Measurements from ENCODE around the gene SH3RF3. TPM values are rescaled to one million over a fixed set of nuclear protein-coding genes. Genes with fewer than 3 reads are reported as not detected.

Gene SH3RF3
- total RNA-seq, 1 experiment from 2014 or later, result 4.9 TPM

DNA sequence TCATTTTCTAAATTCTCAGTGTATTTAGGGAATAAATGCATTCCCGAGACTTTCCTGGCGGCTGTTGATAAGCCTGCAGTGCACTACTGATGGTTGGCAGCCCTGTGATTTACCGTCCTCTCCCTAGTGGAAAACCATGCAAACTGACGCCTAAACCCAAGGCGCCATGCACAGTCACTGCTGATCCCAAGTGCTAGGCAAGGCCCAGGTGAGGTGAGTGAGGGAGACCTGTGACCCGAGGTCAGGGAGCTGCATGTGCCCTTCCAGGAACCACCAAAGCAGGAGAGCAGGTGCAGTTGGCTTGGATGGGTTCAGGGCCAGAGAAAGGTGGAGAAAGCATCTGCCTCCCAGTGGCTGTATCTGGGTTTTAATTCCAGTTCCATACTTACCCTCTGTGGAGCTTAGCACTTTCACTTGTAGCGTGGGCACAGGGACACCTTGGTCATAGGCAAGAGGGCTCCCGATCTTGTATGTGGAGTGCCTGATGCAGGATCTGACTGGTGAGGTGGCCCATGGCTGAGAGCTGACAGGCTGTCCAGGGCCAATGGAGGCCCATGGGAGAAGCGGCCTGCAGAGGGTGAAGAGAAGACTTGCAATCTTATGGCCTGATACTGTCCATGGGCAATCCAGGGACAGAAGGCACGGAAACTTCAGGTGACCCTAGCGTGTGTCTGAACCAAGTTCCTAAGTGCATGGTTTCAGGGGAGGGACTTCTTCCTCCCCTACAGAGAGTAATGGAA is 131.3 kb downstream of the SH3RF3 start:
- intact Hi-C loops (cut with micrococcal nuclease; ENCODE audit: unreplicated experiment) (no loop called here), in situ Hi-C loops (cut with HindIII; ENCODE audit: low pct_unique_long_range_greater_than_20kb, low sequenced_read_pairs) (no loop called here)
- ATAC-seq (peak; percentile 13; the same call in 1 of the 2 replicates), DNase-seq (ENCODE audit: low read depth, low spot score) (no peak)
- Histone ChIP-seq H3K9me3 (ENCODE audit: control insufficient read depth, insufficient read depth, low read depth, low read length) (no peaks in the 10 kb centered on the region), H3K36me3 (ENCODE audit: control insufficient read depth, insufficient read depth, low read length) (no peaks in the 10 kb centered on the region), H3K27me3 (ENCODE audit: control insufficient read depth, insufficient read depth, low read length) (no peaks in the 10 kb centered on the region), H3K27ac (ENCODE audit: low read length) (no peak overlapping the region), H3K4me3 (ENCODE audit: low read depth in 2 of 2, low read length in 2 of 2) (no peak overlapping the region), H3K4me1 (ENCODE audit: control insufficient read depth, insufficient read depth, low read length) (no peaks in the 10 kb centered on the region)
- TF ChIP-seq, protein P1, sequence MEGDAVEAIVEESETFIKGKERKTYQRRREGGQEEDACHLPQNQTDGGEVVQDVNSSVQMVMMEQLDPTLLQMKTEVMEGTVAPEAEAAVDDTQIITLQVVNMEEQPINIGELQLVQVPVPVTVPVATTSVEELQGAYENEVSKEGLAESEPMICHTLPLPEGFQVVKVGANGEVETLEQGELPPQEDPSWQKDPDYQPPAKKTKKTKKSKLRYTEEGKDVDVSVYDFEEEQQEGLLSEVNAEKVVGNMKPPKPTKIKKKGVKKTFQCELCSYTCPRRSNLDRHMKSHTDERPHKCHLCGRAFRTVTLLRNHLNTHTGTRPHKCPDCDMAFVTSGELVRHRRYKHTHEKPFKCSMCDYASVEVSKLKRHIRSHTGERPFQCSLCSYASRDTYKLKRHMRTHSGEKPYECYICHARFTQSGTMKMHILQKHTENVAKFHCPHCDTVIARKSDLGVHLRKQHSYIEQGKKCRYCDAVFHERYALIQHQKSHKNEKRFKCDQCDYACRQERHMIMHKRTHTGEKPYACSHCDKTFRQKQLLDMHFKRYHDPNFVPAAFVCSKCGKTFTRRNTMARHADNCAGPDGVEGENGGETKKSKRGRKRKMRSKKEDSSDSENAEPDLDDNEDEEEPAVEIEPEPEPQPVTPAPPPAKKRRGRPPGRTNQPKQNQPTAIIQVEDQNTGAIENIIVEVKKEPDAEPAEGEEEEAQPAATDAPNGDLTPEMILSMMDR (IDR thresholded peaks at IDR 0.05), result no peak
- TF ChIP-seq REST (IDR thresholded peaks at IDR 0.05; ENCODE audit: insufficient read depth in 1 of 2, low read depth in 2 of 2, low read length in 1 of 2), result no peak
- BruUV-seq (replicated peaks), result no TSS peak
- ChIA-PET POLR2A (no interaction called here), CTCF (no interaction called here)

DNA sequence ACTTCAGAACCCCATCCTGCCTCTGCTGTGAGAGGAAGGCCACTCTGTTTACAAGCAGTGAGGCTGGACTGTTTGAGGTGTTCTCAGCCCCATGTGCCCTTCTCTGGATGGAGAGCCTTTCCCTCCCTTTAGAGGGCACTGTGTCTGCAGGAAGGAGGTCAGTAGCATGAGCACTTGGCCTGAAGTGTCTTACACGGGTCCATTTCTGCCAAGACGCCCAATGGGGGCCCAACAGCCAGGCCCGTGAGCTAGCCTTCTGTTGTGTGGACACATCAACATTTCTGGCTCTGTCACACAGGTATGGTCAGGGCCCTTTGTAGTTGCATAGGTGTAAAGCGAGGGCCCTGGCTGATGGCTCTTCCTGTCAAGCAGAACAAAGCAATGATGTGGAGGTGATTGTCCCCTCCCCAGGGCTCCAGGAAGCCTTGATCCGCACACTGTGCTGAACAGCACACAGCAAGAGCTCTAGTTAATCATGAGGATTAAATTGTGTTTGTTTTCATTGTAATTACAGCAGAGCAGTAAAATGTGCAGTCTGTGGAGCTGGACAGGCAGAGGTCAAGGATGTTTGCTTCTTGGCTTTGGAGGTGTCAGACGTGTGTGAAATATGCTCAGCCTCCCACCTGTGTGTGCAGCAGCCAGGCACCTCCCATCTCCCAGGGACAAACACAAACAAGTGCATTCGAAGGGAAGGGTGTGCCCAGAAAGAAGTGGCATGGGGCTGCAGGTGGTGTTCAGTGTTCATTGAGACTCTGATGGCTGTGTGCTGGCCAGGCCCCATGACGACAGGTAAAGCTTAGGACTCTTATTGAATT is 132.1 kb downstream of the SH3RF3 start:
- TF ChIP-seq REST (IDR thresholded peaks at IDR 0.05; ENCODE audit: insufficient read depth in 1 of 2, low read depth in 2 of 2, low read length in 1 of 2), result no peak
- TF ChIP-seq TCF7L2 (IDR thresholded peaks at IDR 0.05; ENCODE audit: low read depth, low read length), result peak; percentile 25; the same call in 1 of the 2 replicates
- TF ChIP-seq POLR2AphosphoS5 (IDR thresholded peaks at IDR 0.05; ENCODE audit: low read depth, low read length), result no peak
- H3K4me1 ChIP-seq (ENCODE audit: control insufficient read depth, insufficient read depth, low read length), result no peaks in the 10 kb centered on the region
- CTCF ChIA-PET, result no interaction called here
- no peak overlapping the region for H3K4me3 ChIP-seq (ENCODE audit: low read depth in 2 of 2, low read length in 2 of 2)
- H3K27me3 ChIP-seq (ENCODE audit: control insufficient read depth, insufficient read depth, low read length), result no peaks in the 10 kb centered on the region
- no peak overlapping the region for H3K27ac ChIP-seq (ENCODE audit: low read length)
- DNase-seq (ENCODE audit: low read depth, low spot score) (no peak), ATAC-seq (peak; percentile 77)
- in situ Hi-C loops (cut with HindIII; ENCODE audit: low pct_unique_long_range_greater_than_20kb, low sequenced_read_pairs) (no loop called here), intact Hi-C loops (cut with micrococcal nuclease; ENCODE audit: unreplicated experiment) (no loop called here)
- no TSS peak for BruUV-seq (replicated peaks)
- POLR2A ChIA-PET, result no interaction called here
- H3K9me3 ChIP-seq (ENCODE audit: control insufficient read depth, insufficient read depth, low read depth, low read length), result no peaks in the 10 kb centered on the region
- no peaks in the 10 kb centered on the region for H3K36me3 ChIP-seq (ENCODE audit: control insufficient read depth, insufficient read depth, low read length)

Data from Panc1 (cell line).